ENCODE data around the gene RAB13. TPM values are rescaled to one million over a fixed set of nuclear protein-coding genes. Genes with fewer than 3 reads are reported as not detected.

Gene RAB13
- total RNA-seq, 1 experiment from 2014 or later = 42.3 TPM

- CTCF ChIA-PET = interaction anchor here (0.8 kb wide), 1 partner anchor 49 kb away, joined by 3 read pairs; the partner anchor contains the start of gene RAB13
- no peaks in the 10 kb centered on the region for H3K79me2 ChIP-seq (ENCODE audit: low read length)
- intact Hi-C loops (cut with micrococcal nuclease) = no loop called here
- no peaks in the 10 kb centered on the region for H3K4me1 ChIP-seq (ENCODE audit: insufficient read depth, low read length)
- H3K27ac ChIP-seq (ENCODE audit: low read length) = no peak overlapping the region
- no TSS peak for BruUV-seq (replicated peaks)
- no peaks in the 10 kb centered on the region for H3K9me3 ChIP-seq (ENCODE audit: low read length)
- H3K9ac ChIP-seq (ENCODE audit: low read length) = no peak overlapping the region
- DNase-seq (no peak), ATAC-seq (no peak)
- no peak for TF ChIP-seq EZH2phosphoT487 (IDR thresholded peaks at IDR 0.05; ENCODE audit: borderline replicate concordance, low read length)
- TF ChIP-seq, protein P1, sequence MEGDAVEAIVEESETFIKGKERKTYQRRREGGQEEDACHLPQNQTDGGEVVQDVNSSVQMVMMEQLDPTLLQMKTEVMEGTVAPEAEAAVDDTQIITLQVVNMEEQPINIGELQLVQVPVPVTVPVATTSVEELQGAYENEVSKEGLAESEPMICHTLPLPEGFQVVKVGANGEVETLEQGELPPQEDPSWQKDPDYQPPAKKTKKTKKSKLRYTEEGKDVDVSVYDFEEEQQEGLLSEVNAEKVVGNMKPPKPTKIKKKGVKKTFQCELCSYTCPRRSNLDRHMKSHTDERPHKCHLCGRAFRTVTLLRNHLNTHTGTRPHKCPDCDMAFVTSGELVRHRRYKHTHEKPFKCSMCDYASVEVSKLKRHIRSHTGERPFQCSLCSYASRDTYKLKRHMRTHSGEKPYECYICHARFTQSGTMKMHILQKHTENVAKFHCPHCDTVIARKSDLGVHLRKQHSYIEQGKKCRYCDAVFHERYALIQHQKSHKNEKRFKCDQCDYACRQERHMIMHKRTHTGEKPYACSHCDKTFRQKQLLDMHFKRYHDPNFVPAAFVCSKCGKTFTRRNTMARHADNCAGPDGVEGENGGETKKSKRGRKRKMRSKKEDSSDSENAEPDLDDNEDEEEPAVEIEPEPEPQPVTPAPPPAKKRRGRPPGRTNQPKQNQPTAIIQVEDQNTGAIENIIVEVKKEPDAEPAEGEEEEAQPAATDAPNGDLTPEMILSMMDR (conservative IDR thresholded peaks at IDR 0.05; ENCODE audit: low read depth, low read length) = no peak
- no peak for TF ChIP-seq EZH2 (IDR thresholded peaks at IDR 0.05; ENCODE audit: low read length, unreplicated experiment)
- POLR2A ChIA-PET (ENCODE audit: unreplicated experiment) = no interaction called here
- H2AFZ ChIP-seq (ENCODE audit: low read length) = no peak overlapping the region
- H3K27me3 ChIP-seq (ENCODE audit: low read length) = no peaks in the 10 kb centered on the region
- H3K9me2 ChIP-seq (replicated peaks; ENCODE audit: low read length) = no peaks in the 10 kb centered on the region
- H3F3A ChIP-seq (ENCODE audit: low read length, unreplicated experiment) = no peaks in the 10 kb centered on the region
- no peaks in the 10 kb centered on the region for H4K20me1 ChIP-seq (ENCODE audit: low read length)
- peaks cover 12% of the 10 kb centered on the region; the same call in 1 of the 2 replicates for H3K36me3 ChIP-seq (ENCODE audit: low read depth, low read length)
- H3K4me3 ChIP-seq (ENCODE audit: low read length) = no peak overlapping the region
- no peak overlapping the region for H3K4me2 ChIP-seq (ENCODE audit: low read length)
Measured at GRCh38 chr1:153937331-153937730, 48.8 kb downstream of the RAB13 start.

- H4K20me1 ChIP-seq (ENCODE audit: low read length) = no peaks in the 10 kb centered on the region
- H3K27me3 ChIP-seq (ENCODE audit: low read length) = no peaks in the 10 kb centered on the region
- H3K79me2 ChIP-seq (ENCODE audit: low read length) = no peaks in the 10 kb centered on the region
- no peak for DNase-seq
- ChIA-PET CTCF (no interaction called here), POLR2A (ENCODE audit: unreplicated experiment) (no interaction called here)
- H3K4me2 ChIP-seq (ENCODE audit: low read length) = no peak overlapping the region
- H3K4me1 ChIP-seq (ENCODE audit: insufficient read depth, low read length) = no peaks in the 10 kb centered on the region
- intact Hi-C loops (cut with micrococcal nuclease) = no loop called here
- H3K9me3 ChIP-seq (ENCODE audit: low read length) = no peaks in the 10 kb centered on the region
- ATAC-seq = no peak
- no peak overlapping the region for H3K27ac ChIP-seq (ENCODE audit: low read length)
- no peak overlapping the region for H3K4me3 ChIP-seq (ENCODE audit: low read length)
- TF ChIP-seq, protein P1 (conservative IDR thresholded peaks at IDR 0.05; ENCODE audit: low read depth, low read length) = no peak
- TF ChIP-seq EZH2 (IDR thresholded peaks at IDR 0.05; ENCODE audit: low read length, unreplicated experiment) (no peak), EZH2phosphoT487 (IDR thresholded peaks at IDR 0.05; ENCODE audit: borderline replicate concordance, low read length) (no peak)
- no peaks in the 10 kb centered on the region for H3F3A ChIP-seq (ENCODE audit: low read length, unreplicated experiment)
- no TSS peak for BruUV-seq (replicated peaks)
- H2AFZ ChIP-seq (ENCODE audit: low read length) = no peak overlapping the region
- peaks cover 12% of the 10 kb centered on the region; the same call in 1 of the 2 replicates for H3K36me3 ChIP-seq (ENCODE audit: low read depth, low read length)
- H3K9me2 ChIP-seq (replicated peaks; ENCODE audit: low read length) = no peaks in the 10 kb centered on the region
- no peak overlapping the region for H3K9ac ChIP-seq (ENCODE audit: low read length)
Measured at GRCh38 chr1:153936011-153936802, 49.9 kb downstream of the RAB13 start.

DNA sequence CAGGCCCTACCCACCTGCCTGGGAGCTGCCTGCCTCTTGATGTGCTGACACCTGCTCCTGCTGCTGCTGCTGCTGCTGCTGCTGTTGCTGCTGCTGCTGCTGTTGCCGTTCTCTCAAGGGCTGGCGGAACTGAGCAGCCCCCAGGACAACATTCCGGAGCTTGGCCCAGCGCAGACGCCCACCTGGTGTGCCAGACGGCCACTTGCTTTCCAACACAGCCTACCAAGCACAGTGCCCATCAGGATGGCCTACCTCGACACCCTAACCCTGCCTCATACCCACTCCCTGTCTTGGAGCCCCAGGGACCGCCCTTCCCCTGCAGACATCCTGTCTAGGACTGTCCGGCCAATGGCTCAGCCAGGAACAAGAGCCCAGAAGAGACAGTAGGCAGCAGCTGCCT lies 51.4 kb downstream of the RAB13 start:
- Histone ChIP-seq H3K36me3 (ENCODE audit: low read depth, low read length) (peaks cover 12% of the 10 kb centered on the region; the same call in 1 of the 2 replicates), H3K4me2 (ENCODE audit: low read length) (no peak overlapping the region), H2AFZ (ENCODE audit: low read length) (no peak overlapping the region), H4K20me1 (ENCODE audit: low read length) (no peaks in the 10 kb centered on the region), H3K4me1 (ENCODE audit: insufficient read depth, low read length) (no peaks in the 10 kb centered on the region), H3K9me3 (ENCODE audit: low read length) (no peaks in the 10 kb centered on the region), H3K27ac (ENCODE audit: low read length) (no peak overlapping the region), H3K9me2 (replicated peaks; ENCODE audit: low read length) (no peaks in the 10 kb centered on the region), H3K27me3 (ENCODE audit: low read length) (no peaks in the 10 kb centered on the region), H3K4me3 (ENCODE audit: low read length) (no peak overlapping the region), H3K9ac (ENCODE audit: low read length) (no peak overlapping the region), H3K79me2 (ENCODE audit: low read length) (no peaks in the 10 kb centered on the region), H3F3A (ENCODE audit: low read length, unreplicated experiment) (no peaks in the 10 kb centered on the region)
- intact Hi-C loops (cut with micrococcal nuclease) = no loop called here
- no peak for DNase-seq
- no TSS peak for BruUV-seq (replicated peaks)
- no peak for ATAC-seq
- TF ChIP-seq EZH2phosphoT487 (IDR thresholded peaks at IDR 0.05; ENCODE audit: borderline replicate concordance, low read length) (no peak), EZH2 (IDR thresholded peaks at IDR 0.05; ENCODE audit: low read length, unreplicated experiment) (no peak)
- TF ChIP-seq, protein P1 (conservative IDR thresholded peaks at IDR 0.05; ENCODE audit: low read depth, low read length) = no peak
- CTCF ChIA-PET = no interaction called here
- POLR2A ChIA-PET (ENCODE audit: unreplicated experiment) = no interaction called here

Data from PC-3 (cell line).